Measurements from ENCODE around the gene PANX2. TPM values are rescaled to one million over a fixed set of nuclear protein-coding genes. Genes with fewer than 3 reads are reported as not detected.

PANX2 gene
- total RNA-seq, 1 experiment from 2014 or later: 2.6 TPM

- ChIA-PET POLR2A (no interaction called here), CTCF (no interaction called here)
- H3K4me1 Mint-ChIP-seq (ENCODE audit: low read depth, unreplicated experiment): no peaks in the 10 kb centered on the region
- no peaks in the 10 kb centered on the region for H3K9me3 Mint-ChIP-seq (ENCODE audit: unreplicated experiment)
- TF ChIP-seq CTCF (IDR thresholded peaks at IDR 0.05; ENCODE audit: insufficient read depth in 1 of 2, low read depth in 1 of 2, low read length in 1 of 2, severe bottlenecking in 1 of 2, unreplicated experiment in 1 of 2): no peak
- Histone ChIP-seq H3K36me3 (ENCODE audit: control insufficient read depth, insufficient read depth, low read length) (no peaks in the 10 kb centered on the region), H3K4me1 (no peaks in the 10 kb centered on the region), H3K9me3 (no peaks in the 10 kb centered on the region), H3K4me3 (ENCODE audit: low read depth, low read length) (no peak overlapping the region), H3K27me3 (replicated peaks; ENCODE audit: control insufficient read depth, insufficient read depth, low read length) (no peaks in the 10 kb centered on the region)
- no peaks in the 10 kb centered on the region for H3K27me3 Mint-ChIP-seq (ENCODE audit: insufficient read depth, unreplicated experiment)
- peaks cover 20% of the 10 kb centered on the region for H3K36me3 Mint-ChIP-seq (ENCODE audit: insufficient read depth, unreplicated experiment)
- intact Hi-C loops (cut with micrococcal nuclease; ENCODE audit: unreplicated experiment): no loop called here
- no peak overlapping the region for H3K4me3 Mint-ChIP-seq (ENCODE audit: unreplicated experiment)
- BruUV-seq (replicated peaks): no TSS peak
- no peak overlapping the region for H3K27ac Mint-ChIP-seq (ENCODE audit: unreplicated experiment)
- peak in 1 of 2 experiments; percentile 32 for DNase-seq
Measured at GRCh38 chr22:50226063-50226874, 55.7 kb downstream of the PANX2 start.

- no peak for TF ChIP-seq CTCF (IDR thresholded peaks at IDR 0.05; ENCODE audit: insufficient read depth in 1 of 2, low read depth in 1 of 2, low read length in 1 of 2, severe bottlenecking in 1 of 2, unreplicated experiment in 1 of 2)
- POLR2A ChIA-PET: no interaction called here
- H3K9me3 Mint-ChIP-seq (ENCODE audit: unreplicated experiment): no peaks in the 10 kb centered on the region
Measured at GRCh38 chr22:50226875-50227165, 56.3 kb downstream of the PANX2 start.

GRCh38 chr22:50227579-50228215, 57.2 kb downstream of the PANX2 start:
- intact Hi-C loops (cut with micrococcal nuclease; ENCODE audit: unreplicated experiment): no loop called here
- Histone ChIP-seq H3K4me3 (ENCODE audit: low read depth, low read length) (no peak overlapping the region), H3K4me1 (no peaks in the 10 kb centered on the region), H3K27me3 (replicated peaks; ENCODE audit: control insufficient read depth, insufficient read depth, low read length) (no peaks in the 10 kb centered on the region), H3K9me3 (no peaks in the 10 kb centered on the region), H3K36me3 (ENCODE audit: control insufficient read depth, insufficient read depth, low read length) (no peaks in the 10 kb centered on the region)
- Mint-ChIP-seq H3K4me3 (ENCODE audit: unreplicated experiment) (no peak overlapping the region), H3K36me3 (ENCODE audit: insufficient read depth, unreplicated experiment) (peaks cover 20% of the 10 kb centered on the region), H3K4me1 (ENCODE audit: low read depth, unreplicated experiment) (no peaks in the 10 kb centered on the region), H3K9me3 (ENCODE audit: unreplicated experiment) (no peaks in the 10 kb centered on the region), H3K27me3 (ENCODE audit: insufficient read depth, unreplicated experiment) (no peaks in the 10 kb centered on the region), H3K27ac (ENCODE audit: unreplicated experiment) (no peak overlapping the region)
- CTCF ChIA-PET: no interaction called here
- TF ChIP-seq CTCF (IDR thresholded peaks at IDR 0.05; ENCODE audit: insufficient read depth in 1 of 2, low read depth in 1 of 2, low read length in 1 of 2, severe bottlenecking in 1 of 2, unreplicated experiment in 1 of 2): no peak
- POLR2A ChIA-PET: no interaction called here
- no TSS peak for BruUV-seq (replicated peaks)
- DNase-seq: no peak

More at GRCh38 chr22:50226875-50227165, 56.3 kb downstream of the PANX2 start:
- CTCF ChIA-PET: no interaction called here
- Mint-ChIP-seq H3K27ac (ENCODE audit: unreplicated experiment) (no peak overlapping the region), H3K4me3 (ENCODE audit: unreplicated experiment) (no peak overlapping the region), H3K36me3 (ENCODE audit: insufficient read depth, unreplicated experiment) (peaks cover 20% of the 10 kb centered on the region), H3K27me3 (ENCODE audit: insufficient read depth, unreplicated experiment) (no peaks in the 10 kb centered on the region), H3K4me1 (ENCODE audit: low read depth, unreplicated experiment) (no peaks in the 10 kb centered on the region)
- Histone ChIP-seq H3K4me1 (no peaks in the 10 kb centered on the region), H3K27me3 (replicated peaks; ENCODE audit: control insufficient read depth, insufficient read depth, low read length) (no peaks in the 10 kb centered on the region), H3K9me3 (no peaks in the 10 kb centered on the region), H3K36me3 (ENCODE audit: control insufficient read depth, insufficient read depth, low read length) (no peaks in the 10 kb centered on the region), H3K4me3 (ENCODE audit: low read depth, low read length) (no peak overlapping the region)
- intact Hi-C loops (cut with micrococcal nuclease; ENCODE audit: unreplicated experiment): no loop called here
- BruUV-seq (replicated peaks): no TSS peak
- DNase-seq: no peak

All from Caco-2 (cell line).